ENCODE results near the gene UACA. TPM values are rescaled to one million over a fixed set of nuclear protein-coding genes. Genes with fewer than 3 reads are reported as not detected.

Gene UACA
- polyA plus RNA-seq, 1 of the 3 experiments (the other 2 are of a cell fraction) = 35.9 TPM

DNA sequence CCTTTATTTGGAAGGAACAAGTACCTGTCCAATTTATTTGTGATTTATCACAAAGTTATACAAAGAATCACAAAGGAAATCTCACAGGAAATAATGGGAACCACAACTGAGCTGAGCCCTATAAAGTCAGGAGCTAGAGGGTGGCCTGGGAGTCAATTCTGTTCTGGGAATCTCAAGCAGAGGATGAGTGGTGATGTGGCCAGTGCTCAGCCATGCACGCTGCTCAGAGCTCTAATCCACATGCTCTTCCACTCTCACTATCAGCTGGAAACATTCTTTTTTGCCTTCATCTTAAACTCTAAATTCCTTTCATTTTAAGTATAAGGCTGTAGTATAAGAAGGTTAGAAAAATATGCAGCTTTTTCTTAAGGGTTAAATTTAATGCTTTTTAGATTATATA, 36.6 kb downstream of the UACA start:
- 90% methylated on average over 1 of the region's 1 CpG for WGBS (ENCODE audit: low lambda C conversion rate)

DNA sequence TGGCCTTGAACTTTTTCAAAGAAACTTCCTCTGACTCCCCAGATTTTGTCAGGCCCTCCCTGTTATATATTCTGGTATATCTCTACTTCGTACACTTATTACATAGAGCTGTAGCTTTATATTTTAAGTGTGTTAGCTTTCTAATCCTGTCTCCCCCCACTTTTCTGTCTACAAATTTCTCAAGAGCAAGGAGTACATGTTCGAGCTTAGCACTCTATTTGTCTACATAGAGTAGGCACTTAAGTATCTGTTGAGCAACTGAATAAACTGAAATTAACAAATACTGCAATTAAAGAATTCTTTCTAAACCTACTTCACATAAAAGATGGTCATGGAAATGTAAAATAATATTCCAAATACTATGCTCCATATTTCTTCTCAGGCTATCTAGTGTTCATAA, 39.4 kb downstream of the UACA start:
- no peak for DNase-seq
- WGBS (ENCODE audit: low lambda C conversion rate) = 91% methylated on average over 2 of the region's 2 CpGs
- ChIA-PET POLR2A (no interaction called here), CTCF (interaction anchor here (1.7 to 2.3 kb wide), 3 partner anchors 19 to 43 kb away, joined by 6 to 58 read pairs (median 9); no protein-coding TSS in a partner anchor)
- TF ChIP-seq JUND (IDR thresholded peaks at IDR 0.05) = no peak
- TF ChIP-seq SIN3A (IDR thresholded peaks at IDR 0.05; ENCODE audit: borderline replicate concordance, low read depth, low read length) = no peak
- TF ChIP-seq MXI1 (IDR thresholded peaks at IDR 0.05; ENCODE audit: low read depth, low read length) = no peak
- TF ChIP-seq TEAD4 (IDR thresholded peaks at IDR 0.05; ENCODE audit: borderline replicate concordance, insufficient read depth) = no peak
- TF ChIP-seq EZH2phosphoT487 (IDR thresholded peaks at IDR 0.05; ENCODE audit: borderline replicate concordance, low read depth) = no peak
- TF ChIP-seq, protein P1, sequence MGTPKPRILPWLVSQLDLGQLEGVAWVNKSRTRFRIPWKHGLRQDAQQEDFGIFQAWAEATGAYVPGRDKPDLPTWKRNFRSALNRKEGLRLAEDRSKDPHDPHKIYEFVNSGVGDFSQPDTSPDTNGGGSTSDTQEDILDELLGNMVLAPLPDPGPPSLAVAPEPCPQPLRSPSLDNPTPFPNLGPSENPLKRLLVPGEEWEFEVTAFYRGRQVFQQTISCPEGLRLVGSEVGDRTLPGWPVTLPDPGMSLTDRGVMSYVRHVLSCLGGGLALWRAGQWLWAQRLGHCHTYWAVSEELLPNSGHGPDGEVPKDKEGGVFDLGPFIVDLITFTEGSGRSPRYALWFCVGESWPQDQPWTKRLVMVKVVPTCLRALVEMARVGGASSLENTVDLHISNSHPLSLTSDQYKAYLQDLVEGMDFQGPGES (IDR thresholded peaks at IDR 0.05; ENCODE audit: low read depth, low read length) = no peak
- no peak for TF ChIP-seq TCF12 (IDR thresholded peaks at IDR 0.05)
- no peak for TF ChIP-seq RFX5 (IDR thresholded peaks at IDR 0.05; ENCODE audit: low read length)
- TF ChIP-seq, protein P2, sequence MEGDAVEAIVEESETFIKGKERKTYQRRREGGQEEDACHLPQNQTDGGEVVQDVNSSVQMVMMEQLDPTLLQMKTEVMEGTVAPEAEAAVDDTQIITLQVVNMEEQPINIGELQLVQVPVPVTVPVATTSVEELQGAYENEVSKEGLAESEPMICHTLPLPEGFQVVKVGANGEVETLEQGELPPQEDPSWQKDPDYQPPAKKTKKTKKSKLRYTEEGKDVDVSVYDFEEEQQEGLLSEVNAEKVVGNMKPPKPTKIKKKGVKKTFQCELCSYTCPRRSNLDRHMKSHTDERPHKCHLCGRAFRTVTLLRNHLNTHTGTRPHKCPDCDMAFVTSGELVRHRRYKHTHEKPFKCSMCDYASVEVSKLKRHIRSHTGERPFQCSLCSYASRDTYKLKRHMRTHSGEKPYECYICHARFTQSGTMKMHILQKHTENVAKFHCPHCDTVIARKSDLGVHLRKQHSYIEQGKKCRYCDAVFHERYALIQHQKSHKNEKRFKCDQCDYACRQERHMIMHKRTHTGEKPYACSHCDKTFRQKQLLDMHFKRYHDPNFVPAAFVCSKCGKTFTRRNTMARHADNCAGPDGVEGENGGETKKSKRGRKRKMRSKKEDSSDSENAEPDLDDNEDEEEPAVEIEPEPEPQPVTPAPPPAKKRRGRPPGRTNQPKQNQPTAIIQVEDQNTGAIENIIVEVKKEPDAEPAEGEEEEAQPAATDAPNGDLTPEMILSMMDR (IDR thresholded peaks at IDR 0.05) = no peak
- TF ChIP-seq TAF1 (IDR thresholded peaks at IDR 0.05; ENCODE audit: borderline replicate concordance, low read depth, low read length) = no peak
- no peak for TF ChIP-seq SMC3 (IDR thresholded peaks at IDR 0.05; ENCODE audit: low read depth, low read length)
- TF ChIP-seq CHD2 (IDR thresholded peaks at IDR 0.05; ENCODE audit: low read length, partially characterized antibody) = no peak
- no peak overlapping the region for H3K9ac ChIP-seq
- no peak overlapping the region for H2AFZ ChIP-seq (ENCODE audit: low read depth)
- peaks cover 58% of the 10 kb centered on the region for H4K20me1 ChIP-seq (ENCODE audit: insufficient read depth)
- H3K36me3 ChIP-seq (replicated peaks in 1 of 2; ENCODE audit: control insufficient read depth in 1 of 2, insufficient read depth in 2 of 2, low read length in 1 of 2) = peaks cover 2 to 23% of the 10 kb centered on the region in 2 experiments
- H3K27me3 ChIP-seq (ENCODE audit: insufficient read depth) = no peaks in the 10 kb centered on the region
- no peak overlapping the region for H3K27ac ChIP-seq (ENCODE audit: low read depth in 2 of 2, low read length in 1 of 2)
- peaks cover 0 to 9% of the 10 kb centered on the region in 2 experiments; a peak in 2 of 4 replicates for H3K4me1 ChIP-seq (ENCODE audit: control insufficient read depth in 1 of 2, insufficient read depth in 2 of 2, low read depth in 1 of 2, low read length in 1 of 2)
- H3K4me2 ChIP-seq = no peak overlapping the region
- peaks cover 100% of the 10 kb centered on the region for H3K79me2 ChIP-seq (ENCODE audit: insufficient read depth)
- peaks cover 30% of the 10 kb centered on the region for H3F3A ChIP-seq (replicated peaks; ENCODE audit: insufficient read depth)
- no peak overlapping the region for H3K4me3 ChIP-seq (ENCODE audit: low read depth in 2 of 2, low read length in 1 of 2)
- H3K9me2 ChIP-seq = no peaks in the 10 kb centered on the region
- H3K9me3 ChIP-seq = no peaks in the 10 kb centered on the region

More for the DNA sequence above, 36.6 kb downstream of the UACA start:
- Histone ChIP-seq H3K36me3 (replicated peaks in 1 of 2; ENCODE audit: control insufficient read depth in 1 of 2, insufficient read depth in 2 of 2, low read length in 1 of 2) (peaks cover 2 to 12% of the 10 kb centered on the region in 2 experiments), H3K4me2 (no peak overlapping the region), H3K4me1 (ENCODE audit: control insufficient read depth in 1 of 2, insufficient read depth in 2 of 2, low read depth in 1 of 2, low read length in 1 of 2) (peaks cover 0 to 9% of the 10 kb centered on the region in 2 experiments; a peak in 2 of 4 replicates), H3F3A (replicated peaks; ENCODE audit: insufficient read depth) (peaks cover 26% of the 10 kb centered on the region), H3K79me2 (ENCODE audit: insufficient read depth) (peaks cover 80% of the 10 kb centered on the region), H3K27me3 (ENCODE audit: insufficient read depth) (no peaks in the 10 kb centered on the region), H3K27ac (ENCODE audit: low read depth in 2 of 2, low read length in 1 of 2) (peak overlapping the region in 1 of 2 experiments; percentile 6; a peak in 1 of 4 replicates), H3K9ac (no peak overlapping the region), H2AFZ (ENCODE audit: low read depth) (no peak overlapping the region), H3K9me2 (no peaks in the 10 kb centered on the region), H3K4me3 (ENCODE audit: low read depth in 2 of 2, low read length in 1 of 2) (no peak overlapping the region), H4K20me1 (ENCODE audit: insufficient read depth) (peaks cover 59% of the 10 kb centered on the region), H3K9me3 (no peaks in the 10 kb centered on the region)
- TF ChIP-seq EP300 (IDR thresholded peaks at IDR 0.05; ENCODE audit: borderline replicate concordance in 1 of 2, low read depth in 1 of 2, low read length in 1 of 2) (no peak), MEF2A (IDR thresholded peaks at IDR 0.05; ENCODE audit: borderline replicate concordance, low read depth) (no peak)
- ChIA-PET CTCF (interaction anchor here (0.9 to 4.3 kb wide), 5 partner anchors 10 to 85 kb away, joined by 3 to 16 read pairs (median 4); no protein-coding TSS in a partner anchor), POLR2A (no interaction called here)
- DNase-seq = no peak

Data from SK-N-SH (cell line).